ENCODE measurements around the gene RAB31.

RAB31 gene

DNA sequence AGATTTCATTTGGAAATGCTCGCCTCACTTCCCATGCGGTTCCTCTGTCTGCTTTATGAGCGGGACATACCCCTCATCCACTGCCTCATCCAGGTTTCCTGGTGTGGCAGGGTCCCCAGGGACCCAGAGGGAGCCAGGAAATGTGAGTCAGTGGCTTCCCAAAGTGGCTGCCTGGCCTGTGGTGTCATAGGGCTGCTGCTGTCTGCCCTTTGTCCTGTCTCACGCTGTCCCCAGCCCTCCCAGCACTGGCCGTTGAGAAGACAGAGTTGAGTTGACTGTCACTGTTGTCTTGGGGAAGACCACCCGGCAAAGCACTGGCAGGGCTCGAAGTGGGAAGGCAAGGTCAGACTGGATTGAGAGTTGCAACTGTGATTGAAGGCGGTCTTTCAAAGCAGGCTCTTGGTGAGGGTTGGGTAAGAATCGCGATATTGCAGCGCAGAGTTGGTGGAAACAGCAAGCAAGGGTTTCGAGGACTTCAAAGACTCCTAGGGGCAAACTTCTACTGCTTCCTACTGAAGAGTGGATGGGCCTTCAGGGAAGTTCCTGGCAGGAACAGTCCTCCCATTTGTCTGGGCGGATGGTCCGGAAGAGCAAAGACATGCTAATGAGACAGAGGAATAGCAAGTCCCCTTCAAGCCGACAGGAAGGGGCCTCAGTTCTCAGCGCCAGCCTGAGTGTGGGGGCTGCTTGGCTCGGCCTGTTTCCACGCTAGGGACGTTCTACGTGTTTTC lies 33.9 kb downstream of the RAB31 start:
- Histone ChIP-seq H3K27me3 (ENCODE audit: control insufficient read depth in 1 of 2, insufficient read depth in 2 of 2, low read length in 2 of 2) (no peaks in the 10 kb centered on the region), H3K4me3 (ENCODE audit: low read depth in 1 of 2, low read length in 2 of 2) (no peak overlapping the region), H3K27ac (ENCODE audit: low read depth, low read length) (no peak overlapping the region), H3K9ac (ENCODE audit: low read length) (no peak overlapping the region), H3K36me3 (ENCODE audit: insufficient read depth, low read length) (no peaks in the 10 kb centered on the region), H3K9me3 (ENCODE audit: low read length) (no peaks in the 10 kb centered on the region), H3K4me1 (ENCODE audit: insufficient read depth, low read length) (peaks cover 20% of the 10 kb centered on the region)

DNA sequence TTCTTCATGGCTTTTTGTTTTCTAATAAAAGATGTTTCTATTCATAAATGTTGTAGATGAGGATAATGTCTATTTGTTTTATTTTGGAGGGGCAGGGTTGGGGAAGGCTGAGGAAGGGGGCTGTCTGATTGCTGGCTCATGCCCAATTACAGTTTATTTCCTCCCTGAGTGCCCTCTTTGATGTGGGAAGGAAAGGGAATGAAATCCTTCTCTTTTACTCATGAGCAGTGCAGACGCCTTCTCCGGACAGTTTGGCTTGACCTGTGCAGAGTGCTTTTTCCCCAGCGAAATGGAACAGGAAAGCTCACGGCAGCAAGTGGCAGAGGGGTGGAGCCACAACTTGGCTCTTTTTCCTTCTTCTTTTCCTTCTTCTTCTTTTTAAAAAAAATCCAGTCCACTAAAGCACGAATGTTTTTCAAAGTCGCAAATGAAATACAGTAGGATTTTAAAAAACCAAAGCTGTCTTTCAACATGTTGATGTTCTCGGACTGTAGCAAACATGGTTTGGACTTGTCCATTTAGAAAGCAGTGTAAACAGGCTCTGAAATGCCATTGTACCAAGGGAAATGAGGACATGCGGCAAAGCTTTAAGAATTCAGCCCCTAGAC lies 34.5 kb downstream of the RAB31 start:
- no peak overlapping the region for H3K27ac ChIP-seq (ENCODE audit: low read depth, low read length)
- H3K4me1 ChIP-seq (ENCODE audit: insufficient read depth, low read length), result peaks cover 20% of the 10 kb centered on the region
- no peak overlapping the region for H3K4me3 ChIP-seq (ENCODE audit: low read depth in 1 of 2, low read length in 2 of 2)

DNA sequence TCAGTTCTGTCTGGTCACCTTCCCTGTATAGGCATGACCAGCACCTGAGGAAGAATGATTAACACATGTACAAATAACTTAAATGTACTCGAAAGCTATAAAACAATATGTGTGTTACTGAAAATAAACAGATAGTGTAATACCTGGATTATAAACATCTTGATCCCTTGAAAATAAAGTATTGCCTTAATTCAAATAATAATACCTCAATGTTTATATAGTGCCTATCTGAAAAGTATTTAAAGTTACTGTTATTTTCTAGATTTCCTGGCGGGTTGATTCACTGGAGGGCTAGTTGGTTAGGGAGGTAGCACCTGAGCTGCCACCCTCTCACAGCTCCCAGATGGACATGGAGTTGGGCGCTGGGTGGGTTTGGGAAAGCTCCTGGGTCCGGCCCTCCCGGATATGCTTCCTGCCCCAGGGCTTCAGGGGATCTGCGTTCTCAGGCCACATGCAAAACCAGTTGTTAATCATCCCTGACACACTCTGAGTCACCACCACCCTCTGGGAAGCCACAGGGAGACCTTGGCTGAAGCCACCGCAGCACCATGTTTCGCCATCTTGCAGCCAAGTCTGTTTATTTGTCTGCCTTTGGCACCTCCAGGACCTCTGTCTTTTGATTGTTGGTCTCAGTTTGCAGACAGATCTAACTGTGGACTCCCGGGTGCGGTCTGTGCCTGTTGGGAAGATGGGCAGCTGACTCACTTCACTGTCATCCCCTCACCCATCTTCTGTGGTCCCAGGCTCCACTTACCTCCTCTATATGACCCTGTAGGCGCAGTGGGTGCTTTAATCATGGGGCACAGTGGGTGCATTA lies 35.3 kb downstream of the RAB31 start:
- Histone ChIP-seq H3K4me1 (ENCODE audit: insufficient read depth, low read length) (peaks cover 20% of the 10 kb centered on the region), H3K36me3 (ENCODE audit: insufficient read depth, low read length) (no peaks in the 10 kb centered on the region), H3K9ac (ENCODE audit: low read length) (no peak overlapping the region), H3K4me3 (ENCODE audit: low read depth in 1 of 2, low read length in 2 of 2) (no peak overlapping the region), H3K9me3 (ENCODE audit: low read length) (no peaks in the 10 kb centered on the region), H3K27me3 (ENCODE audit: control insufficient read depth in 1 of 2, insufficient read depth in 2 of 2, low read length in 2 of 2) (no peaks in the 10 kb centered on the region), H3K27ac (ENCODE audit: low read depth, low read length) (no peak overlapping the region)

More for the DNA sequence above, 34.5 kb downstream of the RAB31 start:
- Histone ChIP-seq H3K9ac (ENCODE audit: low read length) (no peak overlapping the region), H3K27me3 (ENCODE audit: control insufficient read depth in 1 of 2, insufficient read depth in 2 of 2, low read length in 2 of 2) (no peaks in the 10 kb centered on the region), H3K36me3 (ENCODE audit: insufficient read depth, low read length) (no peaks in the 10 kb centered on the region), H3K9me3 (ENCODE audit: low read length) (no peaks in the 10 kb centered on the region)

DNA sequence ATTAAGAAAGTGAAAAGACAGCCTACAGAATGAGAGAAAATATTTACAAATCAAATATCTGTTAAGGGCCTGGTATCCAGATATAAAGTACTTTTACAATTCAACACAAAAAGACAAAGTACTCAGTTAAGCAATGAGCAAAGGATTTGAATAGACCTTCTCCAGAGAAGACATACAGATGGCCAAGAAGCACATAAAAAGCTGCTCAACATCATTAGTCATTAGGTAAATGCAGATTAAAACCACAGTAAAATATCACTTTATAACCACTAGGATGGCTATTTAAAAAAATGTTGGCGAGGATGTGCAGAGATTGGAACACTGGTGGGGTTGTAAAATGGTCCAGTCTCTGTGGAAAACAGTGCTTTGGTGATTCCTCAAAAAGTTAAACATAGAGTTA lies 38.9 kb downstream of the RAB31 start:
- H3K4me3 ChIP-seq (ENCODE audit: low read depth in 1 of 2, low read length in 2 of 2), result no peak overlapping the region
- H3K4me1 ChIP-seq (ENCODE audit: insufficient read depth, low read length), result peaks cover 15% of the 10 kb centered on the region
- H3K9me3 ChIP-seq (ENCODE audit: low read length), result no peaks in the 10 kb centered on the region
- H3K27me3 ChIP-seq (ENCODE audit: control insufficient read depth in 1 of 2, insufficient read depth in 2 of 2, low read length in 2 of 2), result no peaks in the 10 kb centered on the region
- no peak overlapping the region for H3K27ac ChIP-seq (ENCODE audit: low read depth, low read length)
- no peak overlapping the region for H3K9ac ChIP-seq (ENCODE audit: low read length)
- no peaks in the 10 kb centered on the region for H3K36me3 ChIP-seq (ENCODE audit: insufficient read depth, low read length)

- Histone ChIP-seq H3K36me3 (ENCODE audit: insufficient read depth, low read length) (no peaks in the 10 kb centered on the region), H3K27ac (ENCODE audit: low read depth, low read length) (no peak overlapping the region), H3K27me3 (ENCODE audit: control insufficient read depth in 1 of 2, insufficient read depth in 2 of 2, low read length in 2 of 2) (no peaks in the 10 kb centered on the region), H3K9me3 (ENCODE audit: low read length) (no peaks in the 10 kb centered on the region), H3K4me3 (ENCODE audit: low read depth in 1 of 2, low read length in 2 of 2) (no peak overlapping the region), H3K9ac (ENCODE audit: low read length) (no peak overlapping the region), H3K4me1 (ENCODE audit: insufficient read depth, low read length) (peaks cover 7% of the 10 kb centered on the region)
Observed at GRCh38 chr18:9749611-9750010, 41.5 kb downstream of the RAB31 start.

- Histone ChIP-seq H3K4me3 (ENCODE audit: low read depth in 1 of 2, low read length in 2 of 2) (no peak overlapping the region), H3K27ac (ENCODE audit: low read depth, low read length) (no peak overlapping the region), H3K27me3 (ENCODE audit: control insufficient read depth in 1 of 2, insufficient read depth in 2 of 2, low read length in 2 of 2) (no peaks in the 10 kb centered on the region), H3K9me3 (ENCODE audit: low read length) (no peaks in the 10 kb centered on the region), H3K4me1 (ENCODE audit: insufficient read depth, low read length) (peaks cover 7% of the 10 kb centered on the region), H3K36me3 (ENCODE audit: insufficient read depth, low read length) (no peaks in the 10 kb centered on the region), H3K9ac (ENCODE audit: low read length) (no peak overlapping the region)
Observed at GRCh38 chr18:9750112-9750511, 42.0 kb downstream of the RAB31 start.

- H3K9me3 ChIP-seq (ENCODE audit: low read length), result no peaks in the 10 kb centered on the region
- H3K27me3 ChIP-seq (ENCODE audit: control insufficient read depth in 1 of 2, insufficient read depth in 2 of 2, low read length in 2 of 2), result no peaks in the 10 kb centered on the region
- peaks cover 10% of the 10 kb centered on the region for H3K4me1 ChIP-seq (ENCODE audit: insufficient read depth, low read length)
- H3K27ac ChIP-seq (ENCODE audit: low read depth, low read length), result no peak overlapping the region
- no peaks in the 10 kb centered on the region for H3K36me3 ChIP-seq (ENCODE audit: insufficient read depth, low read length)
- no peak overlapping the region for H3K4me3 ChIP-seq (ENCODE audit: low read depth in 1 of 2, low read length in 2 of 2)
- no peak overlapping the region for H3K9ac ChIP-seq (ENCODE audit: low read length)
Observed at GRCh38 chr18:9750606-9751304, 42.7 kb downstream of the RAB31 start.

GRCh38 chr18:9751371-9752031 lies 43.4 kb downstream of the RAB31 start:
- peaks cover 15% of the 10 kb centered on the region for H3K4me1 ChIP-seq (ENCODE audit: insufficient read depth, low read length)
- no peaks in the 10 kb centered on the region for H3K36me3 ChIP-seq (ENCODE audit: insufficient read depth, low read length)
- no peaks in the 10 kb centered on the region for H3K9me3 ChIP-seq (ENCODE audit: low read length)
- H3K4me3 ChIP-seq (ENCODE audit: low read depth in 1 of 2, low read length in 2 of 2), result no peak overlapping the region
- no peaks in the 10 kb centered on the region for H3K27me3 ChIP-seq (ENCODE audit: control insufficient read depth in 1 of 2, insufficient read depth in 2 of 2, low read length in 2 of 2)
- no peak overlapping the region for H3K27ac ChIP-seq (ENCODE audit: low read depth, low read length)
- H3K9ac ChIP-seq (ENCODE audit: low read length), result no peak overlapping the region

- Histone ChIP-seq H3K27me3 (ENCODE audit: control insufficient read depth in 1 of 2, insufficient read depth in 2 of 2, low read length in 2 of 2) (no peaks in the 10 kb centered on the region), H3K36me3 (ENCODE audit: insufficient read depth, low read length) (no peaks in the 10 kb centered on the region), H3K9me3 (ENCODE audit: low read length) (no peaks in the 10 kb centered on the region), H3K9ac (ENCODE audit: low read length) (no peak overlapping the region), H3K4me1 (ENCODE audit: insufficient read depth, low read length) (peaks cover 22% of the 10 kb centered on the region), H3K27ac (ENCODE audit: low read depth, low read length) (no peak overlapping the region), H3K4me3 (ENCODE audit: low read depth in 1 of 2, low read length in 2 of 2) (no peak overlapping the region)
Observed at GRCh38 chr18:9753846-9754245, 45.7 kb downstream of the RAB31 start.

- Histone ChIP-seq H3K9ac (ENCODE audit: low read length) (no peak overlapping the region), H3K4me3 (ENCODE audit: low read depth in 1 of 2, low read length in 2 of 2) (no peak overlapping the region), H3K4me1 (ENCODE audit: insufficient read depth, low read length) (peaks cover 22% of the 10 kb centered on the region), H3K27me3 (ENCODE audit: control insufficient read depth in 1 of 2, insufficient read depth in 2 of 2, low read length in 2 of 2) (no peaks in the 10 kb centered on the region), H3K9me3 (ENCODE audit: low read length) (no peaks in the 10 kb centered on the region), H3K36me3 (ENCODE audit: insufficient read depth, low read length) (no peaks in the 10 kb centered on the region), H3K27ac (ENCODE audit: low read depth, low read length) (no peak overlapping the region)
Observed at GRCh38 chr18:9755110-9755509, 47.0 kb downstream of the RAB31 start.

GRCh38 chr18:9755615-9756014 lies 47.5 kb downstream of the RAB31 start:
- H3K27ac ChIP-seq (ENCODE audit: low read depth, low read length), result no peak overlapping the region
- H3K9me3 ChIP-seq (ENCODE audit: low read length), result no peaks in the 10 kb centered on the region
- H3K4me1 ChIP-seq (ENCODE audit: insufficient read depth, low read length), result peaks cover 22% of the 10 kb centered on the region
- no peaks in the 10 kb centered on the region for H3K27me3 ChIP-seq (ENCODE audit: control insufficient read depth in 1 of 2, insufficient read depth in 2 of 2, low read length in 2 of 2)
- no peak overlapping the region for H3K4me3 ChIP-seq (ENCODE audit: low read depth in 1 of 2, low read length in 2 of 2)
- H3K36me3 ChIP-seq (ENCODE audit: insufficient read depth, low read length), result no peaks in the 10 kb centered on the region
- no peak overlapping the region for H3K9ac ChIP-seq (ENCODE audit: low read length)

All from muscle layer of colon (tissue), 2 donors.